ENCODE measurements around the gene TMEFF1. TPM values are rescaled to one million over a fixed set of nuclear protein-coding genes. Genes with fewer than 3 reads are reported as not detected.

Gene TMEFF1
- total and polyA plus RNA-seq, 10 of the 15 experiments (the other 5 are each of a cell fraction or from before 2014, with no cell fraction given): 0.03 to 0.55 (median 0.11) TPM; not detected in 3

DNA sequence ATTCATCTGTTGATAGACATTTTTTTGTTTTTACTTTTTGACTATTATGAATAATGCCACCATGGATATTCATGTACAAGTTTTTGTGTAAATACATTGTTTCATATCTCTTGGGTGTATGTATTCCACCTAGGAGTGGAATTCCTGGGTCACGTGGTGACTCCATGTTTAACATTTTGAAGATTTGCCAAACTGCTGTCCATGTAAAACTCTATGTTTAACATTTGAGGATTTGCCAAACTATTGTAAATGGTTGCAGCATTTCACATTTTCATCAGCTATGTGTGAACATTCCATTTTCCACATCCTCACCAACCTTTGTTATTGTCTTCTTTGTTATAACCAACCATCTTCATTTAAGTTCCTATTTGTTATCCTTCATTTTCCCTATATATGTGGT lies 12.2 kb downstream of the TMEFF1 start (continued):
- TF ChIP-seq, protein P1, sequence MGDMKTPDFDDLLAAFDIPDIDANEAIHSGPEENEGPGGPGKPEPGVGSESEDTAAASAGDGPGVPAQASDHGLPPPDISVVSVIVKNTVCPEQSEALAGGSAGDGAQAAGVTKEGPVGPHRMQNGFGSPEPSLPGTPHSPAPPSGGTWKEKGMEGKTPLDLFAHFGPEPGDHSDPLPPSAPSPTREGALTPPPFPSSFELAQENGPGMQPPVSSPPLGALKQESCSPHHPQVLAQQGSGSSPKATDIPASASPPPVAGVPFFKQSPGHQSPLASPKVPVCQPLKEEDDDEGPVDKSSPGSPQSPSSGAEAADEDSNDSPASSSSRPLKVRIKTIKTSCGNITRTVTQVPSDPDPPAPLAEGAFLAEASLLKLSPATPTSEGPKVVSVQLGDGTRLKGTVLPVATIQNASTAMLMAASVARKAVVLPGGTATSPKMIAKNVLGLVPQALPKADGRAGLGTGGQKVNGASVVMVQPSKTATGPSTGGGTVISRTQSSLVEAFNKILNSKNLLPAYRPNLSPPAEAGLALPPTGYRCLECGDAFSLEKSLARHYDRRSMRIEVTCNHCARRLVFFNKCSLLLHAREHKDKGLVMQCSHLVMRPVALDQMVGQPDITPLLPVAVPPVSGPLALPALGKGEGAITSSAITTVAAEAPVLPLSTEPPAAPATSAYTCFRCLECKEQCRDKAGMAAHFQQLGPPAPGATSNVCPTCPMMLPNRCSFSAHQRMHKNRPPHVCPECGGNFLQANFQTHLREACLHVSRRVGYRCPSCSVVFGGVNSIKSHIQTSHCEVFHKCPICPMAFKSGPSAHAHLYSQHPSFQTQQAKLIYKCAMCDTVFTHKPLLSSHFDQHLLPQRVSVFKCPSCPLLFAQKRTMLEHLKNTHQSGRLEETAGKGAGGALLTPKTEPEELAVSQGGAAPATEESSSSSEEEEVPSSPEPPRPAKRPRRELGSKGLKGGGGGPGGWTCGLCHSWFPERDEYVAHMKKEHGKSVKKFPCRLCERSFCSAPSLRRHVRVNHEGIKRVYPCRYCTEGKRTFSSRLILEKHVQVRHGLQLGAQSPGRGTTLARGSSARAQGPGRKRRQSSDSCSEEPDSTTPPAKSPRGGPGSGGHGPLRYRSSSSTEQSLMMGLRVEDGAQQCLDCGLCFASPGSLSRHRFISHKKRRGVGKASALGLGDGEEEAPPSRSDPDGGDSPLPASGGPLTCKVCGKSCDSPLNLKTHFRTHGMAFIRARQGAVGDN (IDR thresholded peaks at IDR 0.05): no peak
- TF ChIP-seq SIX5 (IDR thresholded peaks at IDR 0.05; ENCODE audit: low read depth, low read length, severe bottlenecking): no peak
- TF ChIP-seq, protein P2, sequence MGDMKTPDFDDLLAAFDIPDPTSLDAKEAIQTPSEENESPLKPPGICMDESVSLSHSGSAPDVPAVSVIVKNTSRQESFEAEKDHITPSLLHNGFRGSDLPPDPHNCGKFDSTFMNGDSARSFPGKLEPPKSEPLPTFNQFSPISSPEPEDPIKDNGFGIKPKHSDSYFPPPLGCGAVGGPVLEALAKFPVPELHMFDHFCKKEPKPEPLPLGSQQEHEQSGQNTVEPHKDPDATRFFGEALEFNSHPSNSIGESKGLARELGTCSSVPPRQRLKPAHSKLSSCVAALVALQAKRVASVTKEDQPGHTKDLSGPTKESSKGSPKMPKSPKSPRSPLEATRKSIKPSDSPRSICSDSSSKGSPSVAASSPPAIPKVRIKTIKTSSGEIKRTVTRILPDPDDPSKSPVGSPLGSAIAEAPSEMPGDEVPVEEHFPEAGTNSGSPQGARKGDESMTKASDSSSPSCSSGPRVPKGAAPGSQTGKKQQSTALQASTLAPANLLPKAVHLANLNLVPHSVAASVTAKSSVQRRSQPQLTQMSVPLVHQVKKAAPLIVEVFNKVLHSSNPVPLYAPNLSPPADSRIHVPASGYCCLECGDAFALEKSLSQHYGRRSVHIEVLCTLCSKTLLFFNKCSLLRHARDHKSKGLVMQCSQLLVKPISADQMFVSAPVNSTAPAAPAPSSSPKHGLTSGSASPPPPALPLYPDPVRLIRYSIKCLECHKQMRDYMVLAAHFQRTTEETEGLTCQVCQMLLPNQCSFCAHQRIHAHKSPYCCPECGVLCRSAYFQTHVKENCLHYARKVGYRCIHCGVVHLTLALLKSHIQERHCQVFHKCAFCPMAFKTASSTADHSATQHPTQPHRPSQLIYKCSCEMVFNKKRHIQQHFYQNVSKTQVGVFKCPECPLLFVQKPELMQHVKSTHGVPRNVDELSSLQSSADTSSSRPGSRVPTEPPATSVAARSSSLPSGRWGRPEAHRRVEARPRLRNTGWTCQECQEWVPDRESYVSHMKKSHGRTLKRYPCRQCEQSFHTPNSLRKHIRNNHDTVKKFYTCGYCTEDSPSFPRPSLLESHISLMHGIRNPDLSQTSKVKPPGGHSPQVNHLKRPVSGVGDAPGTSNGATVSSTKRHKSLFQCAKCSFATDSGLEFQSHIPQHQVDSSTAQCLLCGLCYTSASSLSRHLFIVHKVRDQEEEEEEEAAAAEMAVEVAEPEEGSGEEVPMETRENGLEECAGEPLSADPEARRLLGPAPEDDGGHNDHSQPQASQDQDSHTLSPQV (IDR thresholded peaks at IDR 0.05): no peak

Measured in GM12878 (cell line).